H1 (cell line): Measurements from ENCODE around the gene MEST. TPM values are rescaled to one million over a fixed set of nuclear protein-coding genes. Genes with fewer than 3 reads are reported as not detected.
A peak's percentile ranks its signal among the peaks of the same experiment; 100 is the strongest.

Source experiments
- CTCF ChIA-PET: fragments of 300-600 bp; sonication (Branson Sonifier 250); formaldehyde crosslinking; loops from one replicate; lab custom pipeline; 2021; ENCODE audit not compliant: partially characterized antibody; lab: Charles Lee
- POLR2A ChIA-PET: fragments of 300-600 bp; sonication (Branson Sonifier 250); formaldehyde crosslinking; loops from one replicate; lab custom pipeline; 2021; ENCODE audit warnings: inconsistent platforms; ENCODE audit not compliant: partially characterized antibody; lab: Charles Lee
- DNase-seq, 2 experiments: peaks; one replicate each; pipeline versions ENCODE4 v3.0.0 to v3.0.0-alpha.2; 2010 to 2022; ENCODE audit warnings: low spot score in 2 of 2, low read depth in 1 of 2, mixed read lengths in 1 of 2
- FAIRE-seq: peaks from 2 replicates; lab custom pipeline; 2011; peaks lifted over from hg19 to GRCh38; lab: Jason Lieb, UNC
- H2AFZ ChIP-seq: 2 replicates; pipeline ENCODE4 v1.8.1; 2012; ENCODE audit warnings: low read length, inconsistent platforms
- H2AK5ac ChIP-seq: 2 replicates; pipeline ENCODE4 v1.6.1; 2013; ENCODE audit warnings: low read depth, low read length
- H2BK120ac ChIP-seq: replicated peaks from 2 replicates; pipeline ENCODE3; 2013; ENCODE audit warnings: low read depth, low read length, inconsistent platforms
- H2BK12ac ChIP-seq: 2 replicates; pipeline ENCODE4 v1.6.1; 2013; ENCODE audit warnings: low read depth, low read length
- H2BK15ac ChIP-seq: 2 replicates; pipeline ENCODE4 v1.6.1; 2013; ENCODE audit warnings: low read length
- H2BK20ac ChIP-seq: 2 replicates; pipeline ENCODE4 v1.6.1; 2013; ENCODE audit warnings: low read length
- H2BK5ac ChIP-seq: 2 replicates; pipeline ENCODE4 v1.6.1; 2013; ENCODE audit warnings: low read depth, low read length
- H3K14ac ChIP-seq: 2 replicates; pipeline ENCODE4 v1.6.1; 2013; ENCODE audit warnings: inconsistent platforms; ENCODE audit not compliant: insufficient read length
- H3K18ac ChIP-seq: 2 replicates; pipeline ENCODE4 v1.6.1; 2013; ENCODE audit warnings: low read length; ENCODE audit errors: extremely low read depth
- H3K23ac ChIP-seq: 2 replicates; pipeline ENCODE4 v1.6.1; 2013; ENCODE audit warnings: inconsistent platforms; ENCODE audit not compliant: insufficient read length
- H3K23me2 ChIP-seq: 2 replicates; pipeline ENCODE4 v1.6.1; 2013; ENCODE audit warnings: low read depth, low read length
- H3K27ac ChIP-seq: 2 replicates; pipeline ENCODE4 v1.6.1; 2011; ENCODE audit warnings: low read depth, low read length, inconsistent platforms
- H3K27me3 ChIP-seq, 4 experiments: replicated peaks in 1 of 4; 1 replicate in 1 of 4; 2 replicates in 3 of 4; pipeline versions ENCODE4 v1.6.1 to v1.8.1; 2011 to 2013; ENCODE audit warnings: low read length in 3 of 4, mild to moderate bottlenecking in 3 of 4, inconsistent platforms in 2 of 4, mixed read lengths in 2 of 4, moderate library complexity in 1 of 4; ENCODE audit not compliant: control insufficient read depth in 3 of 4, insufficient read depth in 3 of 4; ENCODE audit errors: extremely low read depth in 1 of 4
- H3K36me3 ChIP-seq, 4 experiments: 2 replicates each; pipeline versions ENCODE4 v1.6.1 to v1.8.1; 2011 to 2013; ENCODE audit warnings: mild to moderate bottlenecking in 4 of 4, low read length in 3 of 4, moderate library complexity in 2 of 4, control low read depth in 1 of 4, inconsistent platforms in 1 of 4; ENCODE audit not compliant: insufficient read depth in 4 of 4, control insufficient read depth in 2 of 4
- H3K4ac ChIP-seq: replicated peaks from 2 replicates; pipeline ENCODE3; 2013; ENCODE audit warnings: low read length, low read depth, mixed read lengths, inconsistent platforms; ENCODE audit not compliant: insufficient read length
- H3K4me1 ChIP-seq, 4 experiments: replicated peaks in 1 of 4; 1 replicate in 1 of 4; 2 replicates in 3 of 4; pipeline versions ENCODE4 v1.6.1 to v1.8.1; 2011 to 2013; ENCODE audit warnings: low read length in 3 of 4, inconsistent platforms in 2 of 4, mixed read lengths in 1 of 4; ENCODE audit not compliant: insufficient read depth in 4 of 4, control insufficient read depth in 3 of 4
- H3K4me2 ChIP-seq, 2 experiments: 2 replicates each; pipeline versions ENCODE4 v1.6.1 to v1.8.1; 2011 to 2013; ENCODE audit warnings: low read depth in 2 of 2, low read length in 2 of 2, control low read depth in 1 of 2, inconsistent platforms in 1 of 2, mild to moderate bottlenecking in 1 of 2; ENCODE audit not compliant: insufficient read depth in 1 of 2
- H3K4me3 ChIP-seq, 4 experiments: fragments of 200-600, 300-600 bp in 1 of 4; sonication (generic), shearing (Covaris generic), sonication (Bioruptor Twin) in 1 of 4; 2 replicates each; pipeline versions ENCODE4 v1.5.1 to v1.8.1; 2011 to 2016; ENCODE audit warnings: low read length in 4 of 4, low read depth in 3 of 4, control low read depth in 2 of 4, inconsistent platforms in 2 of 4, mild to moderate bottlenecking in 2 of 4, mixed read lengths in 1 of 4, moderate library complexity in 1 of 4; ENCODE audit not compliant: insufficient read depth in 2 of 4; ENCODE audit errors: extremely low read depth in 1 of 4
- H3K56ac ChIP-seq: replicated peaks from 2 replicates; pipeline ENCODE3; 2013; ENCODE audit warnings: low read depth, mild to moderate bottlenecking, mixed read lengths, low read length, inconsistent platforms; ENCODE audit not compliant: insufficient read length
- H3K79me1 ChIP-seq: 2 replicates; pipeline ENCODE4 v1.6.1; 2013; ENCODE audit warnings: low read depth, low read length, control low read depth
- H3K79me2 ChIP-seq, 2 experiments: 2 replicates each; pipeline versions ENCODE4 v1.6.1 to v1.8.1; 2012 to 2013; ENCODE audit warnings: low read length in 2 of 2, mild to moderate bottlenecking in 2 of 2, inconsistent platforms in 1 of 2; ENCODE audit not compliant: insufficient read depth in 2 of 2, control insufficient read depth in 1 of 2
- H3K9ac ChIP-seq, 4 experiments: replicated peaks in 1 of 4; 1 replicate in 1 of 4; 2 replicates in 3 of 4; pipeline versions ENCODE4 v1.6.1 to v1.8.1; 2011 to 2013; ENCODE audit warnings: low read depth in 3 of 4, low read length in 3 of 4, control low read depth in 2 of 4, mild to moderate bottlenecking in 2 of 4, moderate library complexity in 2 of 4, inconsistent platforms in 1 of 4; ENCODE audit errors: extremely low read depth in 1 of 4
- H3K9me3 ChIP-seq, 2 experiments: 2 replicates each; pipeline versions ENCODE4 v1.6.1 to v1.8.1; 2012 to 2013; ENCODE audit warnings: mild to moderate bottlenecking in 2 of 2, moderate library complexity in 2 of 2, control low read depth in 1 of 2, inconsistent platforms in 1 of 2, low read depth in 1 of 2, low read length in 1 of 2, mixed read lengths in 1 of 2; ENCODE audit not compliant: insufficient read depth in 2 of 2
- H4K20me1 ChIP-seq, 2 experiments: replicated peaks in 1 of 2; 2 replicates each; pipeline versions ENCODE3 to v1.8.1; 2011 to 2013; ENCODE audit warnings: inconsistent platforms in 2 of 2, low read length in 2 of 2, mild to moderate bottlenecking in 1 of 2; ENCODE audit not compliant: insufficient read depth in 2 of 2, control insufficient read depth in 1 of 2
- H4K5ac ChIP-seq: 2 replicates; pipeline ENCODE4 v1.6.1; 2013; ENCODE audit warnings: low read length, low read depth, mixed read lengths, inconsistent platforms; ENCODE audit not compliant: insufficient read length
- H4K8ac ChIP-seq: 2 replicates; pipeline ENCODE4 v1.8.0; 2013; ENCODE audit warnings: mild to moderate bottlenecking, moderate library complexity, low read length, inconsistent platforms; ENCODE audit not compliant: insufficient read depth; ENCODE audit errors: extremely low read depth
- H4K91ac ChIP-seq: replicated peaks from 2 replicates; pipeline ENCODE3; 2013; ENCODE audit warnings: low read length, mixed read lengths, inconsistent platforms; ENCODE audit not compliant: insufficient read length
- ATF3 ChIP-seq: IDR thresholded peaks from 2 replicates; pipeline ENCODE4 v1.6.1; 2011; ENCODE audit warnings: low read depth, mild to moderate bottlenecking, low read length; ENCODE audit not compliant: insufficient read depth
- CTCF ChIP-seq, 3 experiments: IDR thresholded peaks; 1 replicate in 2 of 3; 2 replicates in 1 of 3; pipeline versions ENCODE4 v1.5.1 to v1.6.1; 2011; ENCODE audit warnings: low read length in 3 of 3, mild to moderate bottlenecking in 3 of 3, inconsistent platforms in 2 of 3, low read depth in 1 of 3, moderate library complexity in 1 of 3; ENCODE audit not compliant: insufficient read depth in 1 of 3; ENCODE audit errors: control extremely low read depth in 1 of 3
- HDAC6 ChIP-seq: IDR thresholded peaks from one replicate; pipeline ENCODE4 v1.7.1; 2012; ENCODE audit warnings: low read depth, mild to moderate bottlenecking, inconsistent platforms, low read length, moderate library complexity
- JUND ChIP-seq: IDR thresholded peaks from 2 replicates; pipeline ENCODE4 v1.6.1; 2011; ENCODE audit warnings: mild to moderate bottlenecking, improper control_type of control experiment, low read length
- POLR2AphosphoS5 ChIP-seq: IDR thresholded peaks from 2 replicates; pipeline ENCODE4 v1.6.1; 2011; ENCODE audit warnings: low read depth, low read length
- RFX5 ChIP-seq: IDR thresholded peaks from 2 replicates; pipeline ENCODE4 v1.6.1; 2011; ENCODE audit warnings: low read depth, low read length, improper control_type of control experiment, borderline replicate concordance
- RNF2 ChIP-seq: fragments of 200-900, 300-1000 bp; sonication (generic); IDR thresholded peaks from 2 replicates; pipeline ENCODE4 v1.7.1; 2016; ENCODE audit warnings: borderline replicate concordance, low read depth, mild to moderate bottlenecking, antibody characterized with exemption, low read length; ENCODE audit not compliant: poor library complexity, severe bottlenecking; ENCODE audit errors: missing control alignments
- SIX5 ChIP-seq: IDR thresholded peaks from 2 replicates; pipeline ENCODE4 v1.6.1; 2011; ENCODE audit warnings: mild to moderate bottlenecking, low read depth, low read length
- SRF ChIP-seq: IDR thresholded peaks from 2 replicates; pipeline ENCODE4 v1.6.1; 2011; ENCODE audit warnings: mild to moderate bottlenecking, low read depth, low read length, moderate library complexity
- TAF7 ChIP-seq: optimal IDR thresholded peaks from 2 replicates; pipeline ENCODE3; 2011; ENCODE audit warnings: low read depth, mild to moderate bottlenecking, inconsistent platforms, low read length, moderate library complexity, borderline replicate concordance
- WGBS, 2 experiments: shearing (Covaris generic) in 1 of 2; methylation state at CpG; one replicate each; pipeline versions ENCODE4 v1.1.6 to v1.1.7; 2013 to 2015; ENCODE audit warnings: low lambda C conversion rate in 2 of 2, mixed read lengths in 2 of 2, inconsistent platforms in 1 of 2, low coverage in 1 of 2, missing lambda C conversion rate in 1 of 2; ENCODE audit not compliant: insufficient replicate concordance in 2 of 2, insufficient coverage in 1 of 2, insufficient read length in 1 of 2; ENCODE audit errors: extremely low coverage in 1 of 2, missing lambda C conversion rate in 1 of 2; 5-methylcytosine and 5-hydroxymethylcytosine counted together
- polyA plus RNA-seq, 7 experiments: library from polyadenylated mRNA; depleted of rRNA in 3 of 7; stranded (reverse) in 5 of 7; unstranded in 2 of 7; fragments of >200 nt in 5 of 7; fragments of 200-250 nt in 2 of 7; gene quantifications; 1 replicate in 5 of 7; 2 replicates in 1 of 7; 4 replicates in 1 of 7; pipeline versions ENCODE4 v1.2.1 to v1.2.3, GENCODE V29; 2011 to 2013; ENCODE audit warnings: missing spikeins in 2 of 7, mixed read lengths in 2 of 7
- total RNA-seq: library from RNA; stranded (reverse); fragmentation: NEBNext Ultra II Directional; extraction: Animal tissue kit (Norgen Biotek cat#: 25700); gene quantifications from 2 replicates; pipeline ENCODE4 v1.2.1, GENCODE V29; 2021

Gene MEST
- total and polyA plus RNA-seq, 2 of the 8 experiments (the other 6 are each of a cell fraction or from before 2014, with no cell fraction given), result 176 to 269 TPM

- no peak overlapping the region for H2AFZ ChIP-seq
- no peak overlapping the region for H2AK5ac ChIP-seq
- no peak overlapping the region for H3K27ac ChIP-seq
- peaks cover 7% of the 10 kb centered on the region for H3K23me2 ChIP-seq
- H3K4me3 ChIP-seq, result no peak overlapping the region
- H3K27me3 ChIP-seq, result peaks cover 0 to 4% (median 0%) of the 10 kb centered on the region in 4 experiments; a peak in 2 of 7 replicates
- no peak overlapping the region for H3K14ac ChIP-seq
- no peak overlapping the region for H4K91ac ChIP-seq
- no peak overlapping the region for H2BK15ac ChIP-seq
- no peak overlapping the region for H3K18ac ChIP-seq
- 0 out of 2 replicates have a peak overlapping the region, but pooled peaks have one; percentile 14 for H4K8ac ChIP-seq
- FAIRE-seq (no peak), DNase-seq (no peak)
- H4K20me1 ChIP-seq, result no peaks in the 10 kb centered on the region
- CTCF ChIA-PET, result interaction anchor here (1.1 to 1.7 kb wide), 6 partner anchors 10 to 240 kb away, joined by 3 to 6 read pairs (median 4); partner anchors contain the start of gene CPA1
- peaks cover 0 to 4% (median 2%) of the 10 kb centered on the region in 4 experiments; a peak in 4 of 7 replicates for H3K4me1 ChIP-seq
- H3K23ac ChIP-seq, result no peak overlapping the region
- peaks cover 0 to 14% of the 10 kb centered on the region in 2 experiments; a peak in 2 of 4 replicates for H3K79me2 ChIP-seq
- no peak overlapping the region for H4K5ac ChIP-seq
- H3K9me3 ChIP-seq, result no peaks in the 10 kb centered on the region
- no peaks in the 10 kb centered on the region for H3K36me3 ChIP-seq
- WGBS, 2 experiments, result 84% methylated on average over 3 of the region's 3 CpGs; no CpG with 5 or more reads in 1 of the 2 experiments
- no peak overlapping the region for H3K56ac ChIP-seq
- no peak overlapping the region for H2BK12ac ChIP-seq
- no peak overlapping the region for H3K9ac ChIP-seq
- H2BK5ac ChIP-seq, result no peak overlapping the region
- H2BK20ac ChIP-seq, result no peak overlapping the region
- H3K4ac ChIP-seq, result no peak overlapping the region
- no peak overlapping the region for H2BK120ac ChIP-seq
- POLR2A ChIA-PET, result no interaction called here
- H3K79me1 ChIP-seq, result peaks cover 2% of the 10 kb centered on the region; the same call in 1 of the 2 replicates
- H3K4me2 ChIP-seq, result no peak overlapping the region
- TF ChIP-seq JUND, result no peak
- TF ChIP-seq CTCF (IDR thresholded peaks at IDR 0.05; ENCODE audit: control extremely low read depth in 1 of 3, insufficient read depth in 1 of 3, low read depth in 1 of 3, low read length in 3 of 3), result no peak
- TF ChIP-seq RNF2, result no peak
- TF ChIP-seq SIX5, result no peak
- no peak for TF ChIP-seq HDAC6
- no peak for TF ChIP-seq TAF7
- TF ChIP-seq POLR2AphosphoS5, result no peak
- no peak for TF ChIP-seq SRF
- TF ChIP-seq ATF3, result no peak
- TF ChIP-seq RFX5, result no peak
Measured at GRCh38 chr7:130483031-130483430, 8.9 kb upstream of the MEST start.
